ENCODE measurements around the gene CDADC1.

- TF ChIP-seq CTCF (IDR thresholded peaks at IDR 0.05 in 2 of 3, conservative IDR thresholded peaks at IDR 0.05 in 1 of 3; ENCODE audit: control insufficient read depth in 2 of 3, extremely low read depth in 1 of 3, insufficient read depth in 1 of 3, low read depth in 3 of 3, low read length in 3 of 3) (no peak), POLR2A (IDR thresholded peaks at IDR 0.05; ENCODE audit: low read depth, low read length) (no peak), POLR2AphosphoS5 (IDR thresholded peaks at IDR 0.05; ENCODE audit: low read length) (no peak), TCF7 (IDR thresholded peaks at IDR 0.05; ENCODE audit: borderline replicate concordance) (no peak), EZH2 (IDR thresholded peaks at IDR 0.05; ENCODE audit: borderline replicate concordance, control insufficient read depth, low read depth, low read length) (no peak), MEF2A (IDR thresholded peaks at IDR 0.05; ENCODE audit: insufficient read depth, low read depth, low read length) (no peak), TCF12 (IDR thresholded peaks at IDR 0.05; ENCODE audit: low read depth, low read length) (no peak), TAF1 (IDR thresholded peaks at IDR 0.05; ENCODE audit: borderline replicate concordance, low read depth, low read length) (no peak)
- TF ChIP-seq, protein P1, sequence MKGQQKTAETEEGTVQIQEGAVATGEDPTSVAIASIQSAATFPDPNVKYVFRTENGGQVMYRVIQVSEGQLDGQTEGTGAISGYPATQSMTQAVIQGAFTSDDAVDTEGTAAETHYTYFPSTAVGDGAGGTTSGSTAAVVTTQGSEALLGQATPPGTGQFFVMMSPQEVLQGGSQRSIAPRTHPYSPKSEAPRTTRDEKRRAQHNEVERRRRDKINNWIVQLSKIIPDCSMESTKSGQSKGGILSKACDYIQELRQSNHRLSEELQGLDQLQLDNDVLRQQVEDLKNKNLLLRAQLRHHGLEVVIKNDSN (IDR thresholded peaks at IDR 0.05; ENCODE audit: borderline replicate concordance, extremely low read length, insufficient read depth, low read depth, low read length): no peak
These were observed 57.3 kb downstream of the CDADC1 start for GRCh38 chr13:49304763-49305700.

All from GM12878 (cell line).